GM23248 (cell line): ENCODE measurements around the gene LSM12. TPM values are rescaled to one million over a fixed set of nuclear protein-coding genes. Genes with fewer than 3 reads are reported as not detected.
A peak's percentile ranks its signal among the peaks of the same experiment; 100 is the strongest.

Source experiments
- DNase-seq: peaks from one replicate; pipeline ENCODE4 v3.0.0-alpha.2; 2015
- H2AFZ ChIP-seq: fragments of 200-600 bp; sonication (generic); 2 replicates; pipeline ENCODE4 v1.6.1; 2016; ENCODE audit warnings: antibody characterized with exemption
- H3F3A ChIP-seq: fragments of 200-600 bp; sonication (generic); 2 replicates; pipeline ENCODE4 v1.6.1; 2016; ENCODE audit warnings: mild to moderate bottlenecking, antibody characterized with exemption, mixed run types; ENCODE audit not compliant: insufficient read depth
- H3K27ac ChIP-seq: fragments of 200-600 bp; sonication (generic); 2 replicates; pipeline ENCODE4 v1.5.1; 2016; ENCODE audit warnings: mild to moderate bottlenecking
- H3K27me3 ChIP-seq: fragments of 200-600 bp; sonication (generic); replicated peaks from 2 replicates; pipeline ENCODE4 v1.6.1; 2016; ENCODE audit warnings: mild to moderate bottlenecking; ENCODE audit not compliant: insufficient read depth
- H3K36me3 ChIP-seq: fragments of 200-600 bp; sonication (generic); 2 replicates; pipeline ENCODE4 v1.6.1; 2016; ENCODE audit warnings: low read depth, mild to moderate bottlenecking
- H3K4me1 ChIP-seq: fragments of 200-600 bp; sonication (generic); 2 replicates; pipeline ENCODE4 v1.6.1; 2016; ENCODE audit warnings: mild to moderate bottlenecking; ENCODE audit not compliant: insufficient read depth
- H3K4me2 ChIP-seq: fragments of 200-600 bp; sonication (generic); one replicate; pipeline ENCODE4 v1.6.1; 2016; ENCODE audit warnings: mild to moderate bottlenecking; ENCODE audit not compliant: unreplicated experiment
- H3K4me3 ChIP-seq: fragments of 200-600 bp; sonication (generic); 2 replicates; pipeline ENCODE4 v1.5.1; 2016; ENCODE audit warnings: mild to moderate bottlenecking
- H3K79me2 ChIP-seq: fragments of 200-600 bp; sonication (generic); 2 replicates; pipeline ENCODE4 v1.6.1; 2016; ENCODE audit warnings: mild to moderate bottlenecking; ENCODE audit not compliant: insufficient read depth
- H3K9ac ChIP-seq: fragments of 200-600 bp; sonication (generic); 2 replicates; pipeline ENCODE4 v1.6.1; 2016; ENCODE audit warnings: mild to moderate bottlenecking
- H3K9me2 ChIP-seq: fragments of 200-600 bp; sonication (generic); 2 replicates; pipeline ENCODE4 v1.6.1; 2016; ENCODE audit warnings: mixed run types, mild to moderate bottlenecking, moderate library complexity; ENCODE audit not compliant: insufficient read depth
- H3K9me3 ChIP-seq: fragments of 200-600 bp; sonication (generic); one replicate; pipeline ENCODE4 v1.6.1; 2017; ENCODE audit warnings: low read depth
- H4K20me1 ChIP-seq: fragments of 200-600 bp; sonication (generic); 2 replicates; pipeline ENCODE4 v1.6.0; 2016; ENCODE audit not compliant: insufficient read depth
- EZH2 ChIP-seq: fragments of 200-600 bp; sonication (generic); IDR thresholded peaks from 2 replicates; pipeline ENCODE4 v1.6.1; 2018; ENCODE audit warnings: antibody characterized with exemption, mild to moderate bottlenecking; ENCODE audit not compliant: insufficient read depth, poor library complexity, severe bottlenecking
- EZH2phosphoT487 ChIP-seq: fragments of 200-600 bp; sonication (generic); IDR thresholded peaks from 2 replicates; pipeline ENCODE4 v1.6.1; 2018; ENCODE audit warnings: antibody characterized with exemption, moderate library complexity, mild to moderate bottlenecking, low read depth; ENCODE audit not compliant: insufficient read depth
- WGBS, 2 experiments: methylation state at CpG; one replicate each; pipeline ENCODE4 v1.1.6; 2015 to 2017; ENCODE audit warnings: low lambda C conversion rate in 2 of 2, low coverage in 1 of 2; ENCODE audit errors: missing lambda C conversion rate in 2 of 2; 5-methylcytosine and 5-hydroxymethylcytosine counted together
- in situ Hi-C: fragments of 300-500 bp; cut with MboI; formaldehyde crosslinking; loops from 2 replicates; pipeline ENCODE4 v1.15.0; 2020
- polyA plus RNA-seq: library from polyadenylated mRNA; unstranded; fragments of >200 nt; fragmentation: Nextera tagmentation; extraction: Ambion mirVana; gene quantifications from 2 replicates; pipeline ENCODE4 v1.2.1, GENCODE V29; 2016
- small RNA-seq: library from RNA; depleted of rRNA; stranded (forward); fragments of <200 nt; gene quantifications from one replicate; pipeline ENCODE3, GENCODE V24; 2014; ENCODE audit warnings: low read depth, low replicate concordance
- total RNA-seq: library from RNA; depleted of rRNA; stranded (reverse); fragments of >200 nt; shearing (Covaris generic); gene quantifications from 2 replicates; pipeline ENCODE4 v1.2.3, GENCODE V29; 2014; rRNA removed

The LSM12 gene
- total and polyA plus RNA-seq, 2 experiments from 2014 or later = 36.1 to 122 TPM

GRCh38 chr17:43984521-43984920 is 82.0 kb downstream of the LSM12 start:
- in situ Hi-C loops = no loop called here
- WGBS, 2 experiments = 70 to 81% methylated on average over 8 of the region's 8 CpGs

More at GRCh38 chr17:43984521-43984920, 82.0 kb downstream of the LSM12 start:
- Histone ChIP-seq H3F3A (no peaks in the 10 kb centered on the region), H3K79me2 (no peaks in the 10 kb centered on the region), H3K9me3 (no peaks in the 10 kb centered on the region), H2AFZ (no peak overlapping the region), H3K9ac (no peak overlapping the region), H4K20me1 (no peaks in the 10 kb centered on the region), H3K9me2 (no peaks in the 10 kb centered on the region), H3K27me3 (peaks cover 44% of the 10 kb centered on the region), H3K4me1 (no peaks in the 10 kb centered on the region), H3K27ac (no peak overlapping the region), H3K4me2 (peak overlapping the region; percentile 62), H3K4me3 (no peak overlapping the region), H3K36me3 (no peaks in the 10 kb centered on the region)
- no peak for TF ChIP-seq EZH2phosphoT487
- no peak for TF ChIP-seq EZH2
- no peak for DNase-seq

Small RNA genes within 50 kb of the gene (small RNA-seq; reads per million reads assigned to genes)
- gene RF00012 = not detected

Other genes with a start within 250 kb of the LSM12 start
- 6.3 and 11.1 TPM in 2 replicates for gene MPP3, start 233.5 kb downstream of the LSM12 start, total RNA-seq
- 4.8 and 6.6 TPM in 2 replicates for gene MPP3, start 233.5 kb downstream of the LSM12 start, polyA plus RNA-seq
- not detected in 2 replicates for gene CD300LG, start 219.5 kb downstream of the LSM12 start, total RNA-seq
- not detected in 2 replicates for gene CD300LG, start 219.5 kb downstream of the LSM12 start, polyA plus RNA-seq
- gene MPP2, start 159.1 kb downstream of the LSM12 start, total RNA-seq = 5.1 and 13.8 TPM in 2 replicates
- gene MPP2, start 159.1 kb downstream of the LSM12 start, polyA plus RNA-seq = 3.8 and 4.1 TPM in 2 replicates
- gene PPY, start 124.2 kb downstream of the LSM12 start, total RNA-seq = not detected in 2 replicates
- not detected in 2 replicates for gene PPY, start 124.2 kb downstream of the LSM12 start, polyA plus RNA-seq
- not detected in 2 replicates for gene PYY, start 112.7 kb downstream of the LSM12 start, total RNA-seq
- gene PYY, start 112.7 kb downstream of the LSM12 start, polyA plus RNA-seq = not detected in 2 replicates
- 1.8 and 2.8 TPM in 2 replicates for gene NAGS, start 62.0 kb downstream of the LSM12 start, total RNA-seq
- 1.6 and 2.3 TPM in 2 replicates for gene NAGS, start 62.0 kb downstream of the LSM12 start, polyA plus RNA-seq
- gene TMEM101, start 51.7 kb downstream of the LSM12 start, total RNA-seq = 25.5 and 45.4 TPM in 2 replicates
- gene TMEM101, start 51.7 kb downstream of the LSM12 start, polyA plus RNA-seq = 24.4 and 25.0 TPM in 2 replicates
- 57.4 and 68.5 TPM in 2 replicates for gene G6PC3, start 4.1 kb upstream of the LSM12 start, total RNA-seq
- gene G6PC3, start 4.1 kb upstream of the LSM12 start, polyA plus RNA-seq = 121 and 128 TPM in 2 replicates
- 84.4 and 98.7 TPM in 2 replicates for gene HDAC5, start 57.0 kb upstream of the LSM12 start, total RNA-seq
- 28.5 and 32.2 TPM in 2 replicates for gene HDAC5, start 57.0 kb upstream of the LSM12 start, polyA plus RNA-seq
- gene HROB, start 75.3 kb upstream of the LSM12 start, total RNA-seq = 1.3 and 1.8 TPM in 2 replicates
- 3.5 and 3.6 TPM in 2 replicates for gene HROB, start 75.3 kb upstream of the LSM12 start, polyA plus RNA-seq
- gene ASB16, start 104.0 kb upstream of the LSM12 start, total RNA-seq = not detected in 2 replicates
- 0.22 and 0.25 TPM in 2 replicates for gene ASB16, start 104.0 kb upstream of the LSM12 start, polyA plus RNA-seq
- gene TMUB2, start 120.3 kb upstream of the LSM12 start, total RNA-seq = 41.6 and 42.6 TPM in 2 replicates
- gene TMUB2, start 120.3 kb upstream of the LSM12 start, polyA plus RNA-seq = 44.6 and 45.0 TPM in 2 replicates
- 48.2 and 60.4 TPM in 2 replicates for gene ATXN7L3, start 133.2 kb upstream of the LSM12 start, total RNA-seq
- gene ATXN7L3, start 133.2 kb upstream of the LSM12 start, polyA plus RNA-seq = 9.8 and 10.0 TPM in 2 replicates
- gene UBTF, start 153.0 kb upstream of the LSM12 start, total RNA-seq = 61.1 and 62.3 TPM in 2 replicates
- 48.2 and 48.4 TPM in 2 replicates for gene UBTF, start 153.0 kb upstream of the LSM12 start, polyA plus RNA-seq
- not detected in 2 replicates for gene SLC4A1, start 201.5 kb upstream of the LSM12 start, total RNA-seq
- not detected in 2 replicates for gene SLC4A1, start 201.5 kb upstream of the LSM12 start, polyA plus RNA-seq
- 0.11 TPM in 1 of 2 replicates, not detected in the other for gene RUNDC3A, start 241.9 kb upstream of the LSM12 start, total RNA-seq
- gene RUNDC3A, start 241.9 kb upstream of the LSM12 start, polyA plus RNA-seq = 0.24 TPM in 1 of 2 replicates, not detected in the other